HepG2 (cell line): ENCODE data around the gene POU2AF3. TPM values are rescaled to one million over a fixed set of nuclear protein-coding genes. Genes with fewer than 3 reads are reported as not detected.
A peak's percentile ranks its signal among the peaks of the same experiment; 100 is the strongest.

Experiments
- CENPX ChIP-seq: sonication (generic); formaldehyde crosslinking; IDR thresholded peaks from 2 replicates; pipeline ENCODE4 v1.9.0; 2021; ENCODE audit warnings: mild to moderate bottlenecking, missing genetic modification reagents, moderate library complexity
- CSRNP1 ChIP-seq: sonication (generic); formaldehyde crosslinking; IDR thresholded peaks from 2 replicates; pipeline ENCODE4 v1.8.1; 2023; ENCODE audit warnings: mild to moderate bottlenecking, missing genetic modification reagents
- ETV6 ChIP-seq: sonication (generic); formaldehyde crosslinking; conservative IDR thresholded peaks from 2 replicates; pipeline ENCODE4 v1.4.0; 2020; ENCODE audit warnings: missing genetic modification reagents
- GZF1 ChIP-seq: sonication (generic); formaldehyde crosslinking; IDR thresholded peaks from 2 replicates; pipeline ENCODE4 v1.5.1; 2020; ENCODE audit warnings: mild to moderate bottlenecking, missing genetic modification reagents
- HNRNPLL ChIP-seq: fragments of 200-400 bp; formaldehyde crosslinking; IDR thresholded peaks from 2 replicates; pipeline ENCODE4 v1.6.1; 2017; ENCODE audit warnings: mild to moderate bottlenecking, low read depth, low read length; ENCODE audit not compliant: poor library complexity, severe bottlenecking
- JDP2 ChIP-seq: sonication (generic); formaldehyde crosslinking; IDR thresholded peaks from 2 replicates; pipeline ENCODE4 v1.8.1; 2022; ENCODE audit warnings: missing genetic modification reagents, borderline replicate concordance
- NFATC3 ChIP-seq: sonication (generic); formaldehyde crosslinking; IDR thresholded peaks from 2 replicates; pipeline ENCODE4 v1.5.1; 2020; ENCODE audit warnings: mild to moderate bottlenecking, missing genetic modification reagents
- NRL ChIP-seq: sonication (generic); formaldehyde crosslinking; IDR thresholded peaks from 2 replicates; pipeline ENCODE4 v1.5.0; 2020; ENCODE audit warnings: missing genetic modification reagents, mild to moderate bottlenecking, moderate library complexity, borderline replicate concordance
- PTBP1 ChIP-seq: fragments of 200-400 bp; formaldehyde crosslinking; IDR thresholded peaks from 2 replicates; pipeline ENCODE4 v1.6.1; 2018; ENCODE audit warnings: low read length, low read depth; ENCODE audit not compliant: poor library complexity, severe bottlenecking
- ZBTB40 ChIP-seq, 2 experiments: fragments of 450-650 bp in 1 of 2; sonication (generic) in 1 of 2; formaldehyde crosslinking in 1 of 2; IDR thresholded peaks; 2 replicates each; pipeline versions ENCODE4 v1.6.1 to v1.8.0; 2016 to 2022; ENCODE audit warnings: antibody characterized with exemption in 1 of 2, mild to moderate bottlenecking in 1 of 2, missing genetic modification reagents in 1 of 2
- ZNF124 ChIP-seq: sonication (generic); formaldehyde crosslinking; IDR thresholded peaks from 2 replicates; pipeline ENCODE4 v1.4.0; 2020; ENCODE audit warnings: missing genetic modification reagents
- ZNF280D ChIP-seq: sonication (generic); formaldehyde crosslinking; IDR thresholded peaks from 2 replicates; pipeline ENCODE4 v1.5.1; 2020; ENCODE audit warnings: mild to moderate bottlenecking, missing genetic modification reagents
- ZNF652 ChIP-seq: IDR thresholded peaks from 2 replicates; pipeline ENCODE4 v1.6.1; 2016; ENCODE audit warnings: low read depth, borderline replicate concordance
- ZNF773 ChIP-seq: sonication (generic); formaldehyde crosslinking; IDR thresholded peaks from 2 replicates; pipeline ENCODE4 v1.4.0; 2020; ENCODE audit warnings: missing genetic modification reagents, borderline replicate concordance
- ZZZ3 ChIP-seq: sonication (generic); formaldehyde crosslinking; IDR thresholded peaks from 2 replicates; pipeline ENCODE4 v1.4.0; 2020; ENCODE audit warnings: missing genetic modification reagents, mild to moderate bottlenecking, borderline replicate concordance
- polyA plus RNA-seq, 8 experiments: library from polyadenylated mRNA; depleted of rRNA in 3 of 8; stranded (reverse) in 7 of 8; unstranded in 1 of 8; fragments of >200 nt; fragmentation: Illumina TruSeq in 4 of 8; extraction: Trizol in 4 of 8; gene quantifications; 2 replicates each; pipeline versions ENCODE4 v1.2.1 to v1.2.3, GENCODE V29; 2011 to 2016; ENCODE audit warnings: low read depth in 4 of 8, missing spikeins in 1 of 8, mixed read lengths in 1 of 8; ENCODE audit not compliant: insufficient read depth in 1 of 8
- total RNA-seq, 5 experiments: library from RNA; depleted of rRNA; stranded (reverse); fragments of >200 nt; fragmentation: Illumina TruSeq; extraction: Trizol; gene quantifications; 2 replicates each; pipeline ENCODE4 v1.2.3, GENCODE V29; 2016; ENCODE audit warnings: low read depth in 1 of 5

The POU2AF3 gene
- total and polyA plus RNA-seq, 2 of the 13 experiments (the other 11 are each of a cell fraction or from before 2014, with no cell fraction given) = 7.8 to 71.2 TPM

GRCh38 chr11:111355956-111356659, 57.8 kb downstream of the POU2AF3 start (continued):
- TF ChIP-seq ZNF280D (CRISPR knock-in tag) (no peak), CSRNP1 (no peak), NFATC3 (no peak), ZZZ3 (CRISPR knock-in tag) (no peak), ZNF773 (CRISPR knock-in tag) (no peak), ZNF652 (peak; percentile 85), GZF1 (no peak), CENPX (no peak), HNRNPLL (no peak), JDP2 (CRISPR knock-in tag) (no peak), ZNF124 (no peak), ZBTB40 (IDR thresholded peaks at IDR 0.05) (no peak), ZBTB40 (CRISPR knock-in tag; IDR thresholded peaks at IDR 0.05) (no peak), ETV6 (CRISPR knock-in tag) (no peak), PTBP1 (no peak), NRL (CRISPR knock-in tag) (no peak)
